SK-N-MC (cell line): Measurements from ENCODE around the gene FASTKD1.
"Not testable (repeated sequence)": the region's sequence is repeated elsewhere in the genome, so short reads cannot be mapped to it uniquely, and the experiment has no call there.

Source experiments
- DNase-seq: peaks from one replicate; pipeline ENCODE4 v3.0.0-alpha.2; 2011; ENCODE audit warnings: low read depth, low spot score
- H3K27ac ChIP-seq: fragments of 200-600 bp; sonication (generic); 2 replicates; pipeline ENCODE4 v1.5.1; 2016; ENCODE audit warnings: mixed run types
- H3K36me3 ChIP-seq: fragments of 200-600 bp; sonication (generic); 2 replicates; pipeline ENCODE4 v1.6.1; 2017; ENCODE audit warnings: antibody characterized with exemption, low read length, mixed read lengths; ENCODE audit not compliant: insufficient read depth
- H3K4me3 ChIP-seq: fragments of 200-600 bp; sonication (generic); 2 replicates; pipeline ENCODE4 v1.5.1; 2016
- H3K9ac ChIP-seq: fragments of 200-600 bp; sonication (generic); 2 replicates; pipeline ENCODE4 v1.8.0; 2017; ENCODE audit warnings: mixed run types, mixed read lengths; ENCODE audit not compliant: insufficient read length
- H3K9me3 ChIP-seq: fragments of 200-600 bp; sonication (generic); 2 replicates; pipeline ENCODE4 v1.6.1; 2017; ENCODE audit warnings: low read depth, mild to moderate bottlenecking, antibody characterized with exemption, low read length, moderate library complexity, mixed read lengths
- EZH2 ChIP-seq: fragments of 200-600 bp; sonication (generic); IDR thresholded peaks from one replicate; pipeline ENCODE4 v1.6.1; 2017; ENCODE audit warnings: antibody characterized with exemption
- FOXP2 ChIP-seq: optimal IDR thresholded peaks from 2 replicates; pipeline ENCODE3; 2011; ENCODE audit warnings: mild to moderate bottlenecking, moderate library complexity; ENCODE audit not compliant: insufficient read depth; ENCODE audit errors: extremely low read length, control extremely low read depth
- POLR2AphosphoS5 ChIP-seq: IDR thresholded peaks from 2 replicates; pipeline ENCODE4 v1.6.1; 2012; ENCODE audit warnings: mild to moderate bottlenecking, low read depth, low read length, borderline replicate concordance

Gene FASTKD1

GRCh38 chr2:169520896-169521295, 52.8 kb downstream of the FASTKD1 start:
- H3K9me3 ChIP-seq: no peaks in the 10 kb centered on the region
- no peak overlapping the region for H3K27ac ChIP-seq
- no peak overlapping the region for H3K4me3 ChIP-seq
- H3K36me3 ChIP-seq: no peaks in the 10 kb centered on the region
- DNase-seq: no peak
- TF ChIP-seq FOXP2: no peak
- no peak for TF ChIP-seq EZH2
- no peak for TF ChIP-seq POLR2AphosphoS5
- no peak overlapping the region for H3K9ac ChIP-seq

- not testable (repeated sequence) for H3K4me3 ChIP-seq, DNase-seq, H3K9ac ChIP-seq, H3K9me3 ChIP-seq, H3K27ac ChIP-seq, H3K36me3 ChIP-seq
These were observed 57.1 kb downstream of the FASTKD1 start for GRCh38 chr2:169516488-169516995.

DNA sequence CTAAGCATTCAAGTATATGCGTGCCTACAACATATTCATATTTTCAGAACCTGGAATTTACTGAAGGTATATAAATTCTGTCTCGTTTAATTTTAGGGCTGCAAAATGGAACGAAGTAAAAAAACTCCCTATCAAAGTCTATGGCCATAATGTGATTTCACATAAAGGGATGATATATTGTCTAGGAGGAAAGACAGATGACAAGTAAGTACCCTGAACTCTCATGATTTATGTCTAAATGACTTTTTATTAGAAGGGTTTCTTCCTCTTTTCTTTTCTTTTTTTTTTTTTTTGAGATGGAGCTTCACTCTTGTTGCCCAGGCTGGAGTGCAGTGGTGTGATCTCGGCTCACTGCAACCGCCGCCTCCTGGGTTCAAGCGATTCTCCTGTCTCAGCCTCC, 58.9 kb downstream of the FASTKD1 start:
- DNase-seq, H3K9ac ChIP-seq, H3K4me3 ChIP-seq, H3K27ac ChIP-seq, H3K9me3 ChIP-seq, H3K36me3 ChIP-seq: not testable (repeated sequence)

- no peak overlapping the region for H3K27ac ChIP-seq
- DNase-seq: no peak
- H3K9ac ChIP-seq: no peak overlapping the region
- H3K9me3 ChIP-seq: no peaks in the 10 kb centered on the region
- TF ChIP-seq FOXP2 (no peak), POLR2AphosphoS5 (no peak), EZH2 (no peak)
- no peak overlapping the region for H3K4me3 ChIP-seq
- no peaks in the 10 kb centered on the region for H3K36me3 ChIP-seq
These were observed 59.7 kb downstream of the FASTKD1 start for GRCh38 chr2:169513926-169514325.

DNA sequence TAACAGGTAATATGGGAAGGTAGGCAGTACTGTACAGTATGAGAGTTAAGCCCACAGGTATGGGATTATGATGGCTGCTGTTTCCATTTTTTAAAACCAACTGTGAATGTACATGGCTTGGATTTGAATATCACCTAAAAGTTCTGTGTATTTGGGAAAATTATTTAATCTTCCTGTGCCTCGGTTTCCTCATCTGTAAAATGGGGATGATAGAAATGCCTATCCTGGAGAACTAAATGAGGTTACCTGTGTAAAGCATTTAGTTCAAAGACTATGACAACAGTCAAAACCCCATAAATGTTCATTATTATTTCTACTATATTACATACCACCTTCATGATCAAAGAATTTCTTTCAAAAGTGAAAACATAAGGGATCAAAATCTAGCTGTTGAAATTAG, 60.6 kb downstream of the FASTKD1 start:
- Histone ChIP-seq H3K9me3 (no peaks in the 10 kb centered on the region), H3K4me3 (no peak overlapping the region), H3K27ac (no peak overlapping the region), H3K36me3 (no peaks in the 10 kb centered on the region), H3K9ac (no peak overlapping the region)
- no peak for DNase-seq
- no peak for TF ChIP-seq FOXP2
- no peak for TF ChIP-seq POLR2AphosphoS5
- no peak for TF ChIP-seq EZH2

- no peaks in the 10 kb centered on the region for H3K36me3 ChIP-seq
- no peak overlapping the region for H3K4me3 ChIP-seq
- H3K9ac ChIP-seq: no peak overlapping the region
- no peak for TF ChIP-seq EZH2
- no peak for TF ChIP-seq POLR2AphosphoS5
- no peak for TF ChIP-seq FOXP2
- no peak for DNase-seq
- H3K9me3 ChIP-seq: no peaks in the 10 kb centered on the region
- no peak overlapping the region for H3K27ac ChIP-seq
These were observed 61.1 kb downstream of the FASTKD1 start for GRCh38 chr2:169512525-169512924.

DNA sequence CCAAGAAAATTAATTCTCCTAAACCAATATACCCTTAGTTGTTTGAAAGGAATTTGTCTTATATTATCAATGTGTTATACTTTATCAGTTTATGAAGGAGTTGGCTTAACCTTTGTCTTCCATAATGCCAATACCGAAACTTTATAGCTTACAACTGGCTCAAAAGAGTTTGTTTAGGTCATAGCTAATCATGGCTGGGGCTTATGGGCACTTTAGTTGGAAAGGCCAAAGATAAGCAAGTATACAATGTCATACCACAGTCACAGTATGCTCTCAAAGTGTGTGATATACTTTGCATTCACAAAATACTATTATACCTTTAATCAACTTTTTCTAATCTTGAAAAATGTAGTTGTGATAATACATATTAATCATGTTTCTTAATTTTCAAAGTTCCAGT, 61.8 kb downstream of the FASTKD1 start:
- no peak overlapping the region for H3K9ac ChIP-seq
- no peak for TF ChIP-seq FOXP2
- no peak for TF ChIP-seq EZH2
- TF ChIP-seq POLR2AphosphoS5: no peak
- no peaks in the 10 kb centered on the region for H3K36me3 ChIP-seq
- no peak overlapping the region for H3K4me3 ChIP-seq
- no peak overlapping the region for H3K27ac ChIP-seq
- H3K9me3 ChIP-seq: no peaks in the 10 kb centered on the region
- no peak for DNase-seq

DNA sequence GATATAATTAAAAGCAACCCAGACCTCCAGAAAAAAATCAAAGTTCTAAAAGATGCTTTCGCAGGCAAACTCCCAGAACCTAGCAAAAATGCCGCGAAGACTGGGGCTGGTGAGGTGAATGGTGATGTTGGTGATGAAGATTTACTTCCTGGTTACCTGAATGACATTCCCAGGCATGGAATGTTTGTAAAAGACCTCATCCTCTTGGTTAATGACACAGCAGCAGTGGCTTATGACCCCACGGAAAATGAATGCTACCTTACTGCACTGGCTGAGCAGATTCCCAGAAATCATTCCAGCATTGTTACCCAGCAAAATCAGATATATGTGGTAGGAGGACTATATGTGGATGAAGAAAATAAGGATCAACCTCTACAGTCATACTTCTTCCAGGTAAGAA, 63.2 kb downstream of the FASTKD1 start:
- no peak overlapping the region for H3K27ac ChIP-seq
- H3K9ac ChIP-seq: no peak overlapping the region
- DNase-seq: no peak
- no peaks in the 10 kb centered on the region for H3K9me3 ChIP-seq
- no peak overlapping the region for H3K4me3 ChIP-seq
- no peaks in the 10 kb centered on the region for H3K36me3 ChIP-seq
- TF ChIP-seq FOXP2 (no peak), POLR2AphosphoS5 (no peak), EZH2 (no peak)

- Histone ChIP-seq H3K9me3 (no peaks in the 10 kb centered on the region), H3K36me3 (no peaks in the 10 kb centered on the region), H3K9ac (no peak overlapping the region), H3K4me3 (no peak overlapping the region), H3K27ac (no peak overlapping the region)
- TF ChIP-seq EZH2 (no peak), POLR2AphosphoS5 (no peak), FOXP2 (no peak)
- no peak for DNase-seq
These were observed 63.7 kb downstream of the FASTKD1 start for GRCh38 chr2:169509955-169510354.

GRCh38 chr2:169509298-169509885, 64.3 kb downstream of the FASTKD1 start, which contains the start of gene KLHL41:
TSS of gene KLHL41 (plus strand) at chr2:169509702. CDS start at chr2:169509779, 77 bp downstream.
- Histone ChIP-seq H3K9me3 (no peaks in the 10 kb centered on the region), H3K9ac (no peak within 1 kb of the TSS), H3K27ac (no peak within 1 kb of the TSS), H3K36me3 (no peaks in the 10 kb centered on the region), H3K4me3 (no peak within 1 kb of the TSS)
- no peak for TF ChIP-seq POLR2AphosphoS5
- DNase-seq: no peak
